GM19240 (cell line): ENCODE results near the gene RBM33.

Source experiments
- DNase-seq: peaks from one replicate; pipeline ENCODE4 v3.0.0; 2011; ENCODE audit warnings: low spot score; ENCODE audit not compliant: insufficient read length

The RBM33 gene

DNA sequence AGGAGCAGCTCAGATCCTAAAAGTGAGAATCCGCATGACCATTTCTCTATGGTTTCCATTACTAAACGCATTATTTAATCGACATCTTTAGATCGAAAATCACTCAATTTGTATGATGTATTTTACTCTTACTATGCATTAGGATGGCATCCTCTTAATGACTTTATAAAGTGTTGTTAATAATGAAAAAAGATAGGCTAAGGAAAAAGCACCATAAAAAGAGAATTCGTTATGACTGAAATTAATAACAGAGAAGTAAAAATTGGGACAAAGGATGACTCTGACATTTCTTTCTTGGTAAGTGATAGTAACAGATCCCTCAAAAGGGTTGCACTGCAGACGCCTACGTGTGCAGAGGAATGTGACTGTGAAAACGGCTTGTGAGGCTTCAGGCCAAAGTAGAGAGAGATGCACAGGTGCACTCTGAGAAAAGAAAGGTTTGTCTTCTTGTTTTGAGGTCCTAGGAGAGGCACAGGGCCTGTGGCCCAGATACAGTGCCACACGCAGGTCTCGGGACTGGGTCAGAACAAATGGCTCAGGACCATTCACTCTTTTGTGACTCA, 23.0 kb upstream of the RBM33 start:
- DNase-seq = no peak

DNA sequence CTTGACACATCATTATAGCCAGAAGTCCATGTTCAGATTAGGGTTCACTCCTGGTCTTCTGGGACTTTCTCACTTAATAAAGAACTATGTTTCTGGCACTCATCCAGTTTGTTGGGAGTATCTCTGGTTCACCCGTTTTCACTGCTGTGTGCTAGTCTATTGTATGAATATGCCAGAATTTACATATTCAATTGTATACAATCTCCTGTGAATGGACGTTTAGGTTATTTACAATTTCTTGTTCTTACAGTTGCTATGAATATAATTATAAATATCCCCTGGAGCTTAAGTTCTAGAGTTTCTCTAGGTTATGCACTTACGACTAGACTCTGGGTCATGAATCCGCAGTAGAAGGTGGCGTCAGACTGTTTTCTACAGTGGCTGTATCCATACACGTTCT, 20.0 kb upstream of the RBM33 start:
- no peak for DNase-seq

DNA sequence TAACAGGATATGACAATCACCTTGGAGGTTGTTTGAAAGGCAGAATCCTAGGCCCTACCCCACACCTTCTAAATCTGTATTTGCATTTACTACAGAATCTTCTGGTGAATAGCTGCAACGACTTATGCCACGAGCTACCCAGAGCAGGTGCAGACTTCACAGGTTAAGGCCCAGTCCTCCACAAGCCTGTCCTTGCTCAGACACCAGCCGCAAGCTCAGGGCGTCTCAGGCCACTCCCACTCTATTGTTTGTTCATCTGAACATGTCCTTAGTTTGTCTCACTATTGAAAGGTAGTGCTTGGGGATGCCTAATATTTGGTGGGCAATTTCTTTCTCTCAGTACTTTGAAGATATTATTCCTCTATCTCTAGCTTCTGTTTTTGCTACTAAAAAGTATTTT, 18.9 kb upstream of the RBM33 start:
- no peak for DNase-seq

DNA sequence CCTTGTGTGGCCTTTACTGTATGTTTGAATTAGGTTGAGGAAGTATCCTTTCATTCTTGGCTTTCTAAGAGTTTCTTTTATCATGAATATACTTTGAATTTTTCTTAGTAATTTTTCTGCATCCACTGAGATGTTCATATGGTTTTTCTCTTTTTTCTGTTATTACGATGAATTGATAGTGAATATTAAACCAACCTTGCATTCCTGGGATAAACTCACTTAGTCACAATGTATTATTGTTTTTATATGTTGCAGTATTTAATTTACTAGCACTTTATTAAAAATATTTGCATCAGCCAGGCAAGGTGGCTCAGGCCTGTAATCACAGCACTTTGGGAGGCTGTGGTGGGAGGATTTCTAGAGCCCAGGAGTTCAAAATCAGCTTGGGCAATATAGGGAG, 15.3 kb upstream of the RBM33 start:
- DNase-seq = no peak

DNA sequence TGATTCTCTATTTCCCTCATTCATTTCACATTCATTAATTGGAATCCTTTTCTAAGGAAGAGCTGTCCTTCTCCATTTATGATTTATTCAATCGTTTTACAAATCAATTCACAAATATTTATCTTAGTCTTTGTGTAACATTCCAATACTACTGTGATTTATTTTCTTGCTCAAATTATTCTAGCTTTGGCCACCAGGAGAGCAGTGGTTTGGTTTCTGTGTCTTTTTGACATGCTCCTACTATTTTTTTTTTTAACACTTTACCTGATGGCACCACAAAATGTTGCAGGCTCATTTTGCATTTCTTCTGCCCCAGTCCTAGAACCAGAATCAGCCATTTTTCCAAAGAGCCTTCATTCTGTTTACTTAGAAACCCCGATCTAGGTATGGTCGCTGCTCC, 13.3 kb upstream of the RBM33 start:
- DNase-seq = no peak

DNA sequence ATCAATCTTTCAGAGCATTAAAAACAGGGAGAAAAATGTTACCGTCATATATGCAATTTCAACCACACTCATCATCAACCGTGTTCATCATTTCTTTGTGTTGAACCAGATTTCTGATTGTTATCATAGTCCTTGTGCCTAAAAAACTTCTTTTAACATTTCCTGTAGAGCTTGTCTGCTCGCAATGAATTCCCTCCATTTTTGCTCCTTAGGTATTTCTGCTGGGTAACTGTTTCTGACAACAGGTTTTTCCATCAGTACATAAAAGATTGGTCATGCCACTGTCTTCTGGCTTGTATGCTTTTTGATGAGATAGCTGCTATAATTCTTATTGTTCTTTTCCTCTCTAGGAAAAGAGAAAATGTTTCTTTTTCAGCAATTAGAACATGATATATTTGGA, 8.6 kb upstream of the RBM33 start:
- DNase-seq = no peak

DNA sequence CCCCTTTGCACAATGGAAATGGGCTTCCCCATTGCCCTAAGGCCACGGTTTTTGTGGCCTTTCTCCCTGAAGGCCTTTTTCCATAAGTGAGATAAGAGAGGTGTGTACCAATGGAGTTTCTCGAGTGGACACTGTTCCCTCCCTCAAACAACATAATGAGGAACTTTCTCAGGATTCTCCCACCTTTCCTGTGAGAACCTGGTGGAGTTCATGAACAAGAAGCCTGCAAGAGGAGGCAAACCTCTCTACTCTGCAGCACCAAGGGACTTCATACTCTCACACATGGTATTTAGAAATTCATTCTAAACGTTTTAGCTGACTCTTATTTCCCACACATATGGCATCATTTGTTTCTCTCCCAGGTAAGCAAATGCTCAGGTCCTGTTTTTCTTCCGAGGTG, 7.3 kb upstream of the RBM33 start:
- no peak for DNase-seq

DNA sequence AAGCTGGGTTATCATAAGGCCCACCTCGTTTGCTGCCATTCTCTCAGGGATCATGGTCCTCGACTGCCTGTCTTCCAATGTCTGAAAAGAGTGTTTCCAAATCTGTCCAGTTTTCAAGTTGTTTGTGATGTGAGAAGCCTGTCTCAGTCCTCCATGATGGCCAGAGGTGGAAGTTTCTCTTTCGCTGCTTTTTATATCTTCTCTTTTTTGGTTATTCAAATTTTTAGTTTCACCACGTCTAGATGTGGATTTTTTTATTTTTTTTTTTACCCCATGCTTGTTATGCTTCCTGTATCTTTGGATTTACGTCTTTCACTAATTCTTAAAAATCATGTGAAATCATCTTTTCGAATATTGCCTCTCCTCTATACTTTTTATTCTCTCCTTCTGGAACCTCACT, 6.1 kb upstream of the RBM33 start:
- DNase-seq = no peak

DNA sequence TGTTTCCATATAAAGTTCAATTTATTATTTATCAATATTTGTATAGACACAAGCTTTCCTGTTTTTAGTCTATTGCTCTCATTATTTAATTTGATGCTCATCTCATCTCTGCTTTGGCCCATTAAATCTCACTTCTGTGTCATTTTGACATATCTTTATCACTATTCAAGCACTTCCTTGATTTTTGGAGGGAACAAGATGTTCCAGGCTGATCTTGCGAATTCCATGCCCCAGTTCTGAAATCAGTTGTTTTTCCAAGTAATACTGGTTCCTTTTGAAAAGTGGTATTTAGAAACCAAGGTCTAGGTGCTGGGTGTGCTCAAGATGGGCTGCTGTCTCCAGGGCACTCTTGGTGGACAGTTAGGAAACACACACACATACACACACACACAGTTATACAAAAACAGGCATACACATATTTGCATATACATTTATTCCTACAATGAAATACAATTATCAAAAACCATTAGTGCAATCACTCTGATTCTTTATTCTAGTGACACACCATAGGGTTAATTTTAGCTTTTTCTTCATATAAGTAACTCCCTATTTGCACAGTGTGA, 4.4 kb upstream of the RBM33 start:
- DNase-seq = no peak

DNA sequence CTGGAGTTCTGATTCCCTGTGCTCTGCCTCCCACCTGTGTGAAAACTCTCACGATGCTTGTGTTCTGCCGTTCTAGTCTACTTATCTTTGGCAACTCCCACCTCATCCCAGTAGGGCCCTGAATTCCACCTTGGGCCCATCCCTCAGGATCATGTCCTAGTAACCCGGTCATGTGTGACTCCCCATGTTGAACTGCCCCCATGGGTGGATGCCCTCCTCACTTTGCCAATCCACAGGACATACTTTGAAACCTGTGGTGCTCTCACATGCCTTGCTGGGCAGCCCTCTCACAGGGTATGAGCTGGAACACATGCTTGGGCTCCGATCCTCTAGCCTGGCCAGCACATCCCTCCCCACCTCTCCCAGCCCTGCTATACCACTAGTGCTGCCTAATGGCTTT, 3.8 kb upstream of the RBM33 start:
- no peak for DNase-seq

DNA sequence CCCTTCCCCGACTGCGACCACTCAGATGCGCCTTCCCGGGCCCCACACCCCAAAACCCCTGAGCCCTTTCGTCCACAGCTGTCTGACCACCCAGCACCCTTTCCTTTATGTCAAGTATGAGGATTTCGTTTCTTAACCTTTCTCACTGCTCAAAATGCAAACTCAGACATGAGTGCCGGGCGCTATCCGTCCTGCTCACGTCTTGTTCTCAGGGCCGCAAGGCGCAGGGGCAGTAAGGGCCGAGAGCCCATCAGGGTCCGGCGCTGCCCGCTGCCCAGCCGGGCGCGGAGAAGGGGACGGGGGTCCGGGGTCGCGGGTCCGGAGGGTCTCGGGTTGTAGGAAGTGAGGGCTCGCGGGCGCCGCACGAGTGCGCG, 670 bp upstream of the RBM33 start:
- DNase-seq = no peak

DNA sequence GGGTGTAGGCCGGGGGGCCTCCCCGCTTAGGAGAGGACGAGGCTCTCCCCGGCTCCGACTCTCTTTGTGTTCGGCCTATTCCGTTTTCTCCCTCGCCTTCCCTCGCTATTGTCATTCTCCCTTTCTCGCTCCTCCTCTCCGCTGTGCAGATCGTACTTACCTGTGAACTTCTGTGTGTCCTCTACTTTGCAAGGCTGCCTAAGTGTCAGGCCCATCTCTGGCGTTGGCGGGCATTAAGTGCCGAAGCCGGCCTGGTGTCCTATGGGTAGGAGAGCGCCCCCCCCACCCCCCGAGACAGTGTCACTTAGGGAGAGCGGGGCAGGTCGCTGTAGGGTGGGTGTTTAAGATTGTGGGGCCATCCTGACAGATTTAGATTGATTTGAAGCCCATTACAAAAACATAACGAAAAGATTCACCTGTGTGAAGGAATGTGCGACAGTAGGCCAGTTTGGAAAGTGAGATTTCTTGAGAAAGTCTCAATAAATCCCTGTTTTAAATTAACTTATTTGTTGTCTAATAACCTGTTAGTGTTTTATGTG, 579 bp downstream of the RBM33 start:
- DNase-seq = no peak

DNA sequence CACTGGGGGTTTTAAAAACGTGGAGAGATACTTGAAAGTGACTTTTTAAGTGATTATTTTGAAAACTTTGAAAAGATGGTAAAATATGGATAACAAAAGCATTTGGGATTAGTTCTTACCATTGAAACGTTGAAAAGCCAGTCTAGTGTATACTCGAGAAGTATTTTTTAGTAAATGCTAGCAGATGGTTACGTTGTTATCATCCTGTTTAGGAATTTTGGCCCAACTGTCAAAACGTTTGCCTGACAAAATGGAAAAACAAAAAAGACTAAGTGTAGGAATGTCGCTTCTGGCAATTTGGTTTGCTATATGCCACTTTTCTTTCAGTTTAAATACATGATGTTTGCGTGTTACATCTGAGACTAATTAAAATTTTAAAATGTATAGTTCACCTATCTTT, 1.2 kb downstream of the RBM33 start:
- no peak for DNase-seq

DNA sequence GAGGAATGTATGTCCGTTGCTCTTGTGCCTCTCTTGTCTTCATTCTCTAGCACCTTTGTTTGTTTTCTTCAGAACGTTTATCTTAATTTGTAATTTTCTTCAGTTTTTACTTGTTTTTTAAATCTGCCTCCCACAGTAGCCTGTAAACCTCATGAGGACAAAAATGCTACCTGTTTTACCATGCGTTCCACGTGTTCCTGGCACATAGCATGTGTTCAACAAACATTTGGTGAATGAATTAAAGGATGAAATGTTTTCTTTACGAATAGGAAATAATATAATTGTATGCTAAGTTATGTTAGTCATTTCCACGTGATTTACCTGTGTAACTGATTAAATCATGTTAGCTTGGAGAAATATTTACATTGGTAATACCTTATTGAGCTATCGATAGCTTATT, 2.2 kb downstream of the RBM33 start:
- DNase-seq = no peak

DNA sequence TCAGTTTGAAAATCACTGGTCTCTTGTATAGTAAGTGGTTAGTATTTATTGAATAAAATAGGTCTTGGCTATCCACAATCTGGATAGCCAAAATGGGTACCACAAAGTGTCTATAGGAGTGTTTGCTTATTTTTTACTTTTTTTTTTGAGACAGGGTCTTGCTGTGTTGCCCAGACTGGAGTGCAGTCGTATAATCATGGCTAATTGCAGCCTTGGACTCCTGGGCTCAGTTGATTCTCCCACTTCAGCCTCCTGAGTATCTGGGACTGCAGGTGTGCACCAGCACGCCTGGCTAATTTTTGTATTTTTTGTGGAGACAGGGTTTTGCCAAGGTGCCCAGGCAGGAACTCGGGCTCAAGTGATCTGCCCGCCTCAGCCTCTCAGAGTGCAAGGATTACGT, 2.8 kb downstream of the RBM33 start:
- no peak for DNase-seq

DNA sequence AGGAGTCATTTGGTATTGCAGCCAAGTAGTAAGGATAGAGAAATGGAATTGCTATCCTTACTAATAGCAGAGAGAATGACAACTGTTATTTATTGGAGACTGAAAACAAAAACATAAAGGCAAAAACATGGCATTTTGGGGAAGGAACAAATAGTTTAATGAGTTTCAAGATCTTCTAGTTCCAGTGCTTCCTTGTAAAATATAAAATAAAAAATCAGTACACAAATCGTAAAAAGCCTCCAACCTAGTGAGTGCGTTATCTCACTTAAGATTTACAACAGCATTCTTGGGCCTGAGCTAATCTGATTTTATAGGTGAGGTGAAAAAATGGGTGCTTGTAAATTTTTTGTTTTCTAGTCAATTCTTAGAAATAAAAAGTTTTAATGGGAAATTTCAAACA, 3.3 kb downstream of the RBM33 start:
- DNase-seq = no peak

DNA sequence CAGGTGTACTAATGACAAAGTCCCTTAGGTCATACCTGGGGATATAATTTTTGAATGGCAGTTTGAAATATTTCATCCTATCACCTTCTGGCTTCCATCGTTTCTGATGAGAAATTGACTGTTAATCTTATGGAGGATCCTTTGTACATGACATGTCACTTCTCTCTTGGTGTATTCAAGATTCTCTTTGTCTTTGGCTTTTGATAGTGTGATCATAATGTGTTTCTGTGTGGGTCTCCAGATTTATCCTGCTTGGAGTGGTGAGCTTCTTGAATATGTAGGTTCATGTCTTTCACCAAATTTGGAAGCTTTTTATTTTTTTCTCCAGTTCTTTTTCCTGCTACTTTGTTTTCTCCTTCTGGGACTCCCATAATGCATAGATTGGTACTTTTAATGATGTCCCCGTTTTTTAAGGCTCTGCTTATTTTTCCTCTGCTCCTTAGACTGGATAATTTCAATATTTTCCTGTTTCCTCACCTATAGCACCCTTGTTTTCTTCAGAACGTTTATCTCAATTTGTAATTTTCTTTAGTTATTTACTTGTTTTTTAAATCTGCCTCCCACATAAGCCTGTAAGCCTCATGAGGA, 4.4 kb downstream of the RBM33 start:
- no peak for DNase-seq

DNA sequence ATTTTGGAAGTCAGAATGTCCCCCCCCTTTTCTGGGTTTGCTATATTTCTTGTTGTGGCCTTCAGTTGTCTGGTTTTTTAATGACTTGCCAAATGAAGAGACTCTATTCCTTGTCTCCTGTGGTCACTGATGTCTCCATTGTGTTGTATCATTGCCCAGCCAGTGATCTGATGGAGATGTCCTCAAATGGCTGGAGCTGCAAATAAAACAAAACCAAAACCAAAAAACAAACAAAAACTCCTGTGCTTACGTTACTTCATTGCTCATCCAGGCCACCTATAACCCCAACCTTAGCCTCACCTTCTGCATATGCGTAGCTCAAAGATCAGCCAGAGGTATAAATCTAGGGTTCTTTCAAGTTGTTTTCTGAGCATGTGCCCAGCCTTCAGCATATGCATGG, 5.1 kb downstream of the RBM33 start:
- no peak for DNase-seq

DNA sequence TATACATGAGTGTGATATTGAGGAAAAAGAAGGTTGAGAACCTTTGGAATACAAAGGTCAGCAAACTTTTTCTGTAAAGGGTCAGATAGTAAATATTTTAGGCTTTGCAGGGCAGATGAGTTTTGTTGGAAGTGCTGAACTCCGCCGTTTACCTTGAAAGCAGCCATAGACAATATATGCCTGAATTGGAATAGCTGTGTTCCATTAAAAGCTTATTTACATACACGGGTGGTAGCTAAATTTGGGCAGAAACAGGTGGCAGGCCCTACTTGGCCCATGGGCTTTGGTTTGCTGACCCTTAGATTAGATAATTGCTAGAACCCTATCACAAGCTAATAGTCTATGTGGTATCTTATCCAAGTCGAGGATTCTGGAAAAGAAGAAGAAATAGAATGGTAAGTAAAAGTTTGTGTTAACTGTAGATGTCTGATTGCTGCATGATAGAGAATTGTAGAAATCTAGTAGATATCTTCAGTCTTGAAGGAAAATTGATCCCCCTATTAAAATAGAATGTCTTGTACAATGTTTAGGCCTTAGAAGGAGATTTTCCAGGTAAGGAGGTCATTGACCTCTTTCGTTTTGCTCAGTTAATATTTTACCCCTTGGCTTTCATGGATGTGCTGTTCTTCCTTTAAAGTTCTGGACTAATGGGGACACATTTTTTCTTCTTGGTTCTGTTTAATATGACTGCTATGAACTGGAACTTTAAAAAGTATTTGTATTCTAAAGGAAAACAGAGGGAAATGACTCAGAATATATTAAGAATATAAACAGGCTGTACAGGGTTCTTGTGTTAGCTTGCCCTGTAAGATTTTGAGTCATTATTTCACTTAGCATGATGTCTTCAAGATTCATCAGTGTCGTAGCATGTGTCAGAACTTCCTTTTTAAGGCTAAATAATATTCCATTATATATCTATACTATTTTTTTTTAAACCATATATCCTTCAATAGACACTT, 8.0 kb downstream of the RBM33 start:
- no peak for DNase-seq

DNA sequence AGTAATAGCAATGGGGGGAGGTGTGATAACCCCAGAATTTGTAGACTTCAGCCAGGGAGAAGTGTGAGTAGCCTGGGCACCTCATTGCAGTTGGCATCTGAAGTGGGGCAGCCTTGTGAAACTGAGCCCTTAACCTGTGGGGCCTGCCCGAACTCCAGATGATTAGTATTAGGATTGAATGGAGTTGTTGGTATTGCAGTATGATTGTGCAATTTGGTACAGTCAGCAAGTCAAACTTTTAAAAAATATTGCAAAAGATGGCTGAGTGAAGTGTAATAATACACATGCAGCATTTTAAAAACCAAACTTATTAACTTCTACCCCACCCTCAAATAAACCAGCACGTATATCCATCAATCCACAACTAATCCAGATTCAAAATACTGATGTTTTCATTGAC, 9.3 kb downstream of the RBM33 start:
- DNase-seq = no peak

DNA sequence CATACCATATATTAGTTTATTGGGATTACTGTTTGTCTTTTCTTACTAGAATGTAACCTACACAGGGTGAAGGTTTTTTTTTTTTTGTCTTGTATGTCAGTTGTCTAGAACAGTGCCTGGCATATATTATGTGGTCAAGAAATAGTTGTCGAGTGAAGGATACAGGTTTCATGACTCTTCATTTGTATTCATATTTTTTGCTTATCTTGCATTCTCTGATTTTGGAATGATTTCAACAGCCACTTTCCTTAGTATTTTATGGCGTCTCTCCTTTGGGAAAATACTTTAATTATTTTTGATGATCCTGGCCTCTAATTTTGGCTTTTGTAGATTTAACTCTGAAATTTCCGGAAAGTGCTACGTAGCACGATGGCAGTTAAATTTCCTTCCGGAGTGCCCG, 12.4 kb downstream of the RBM33 start:
- DNase-seq = no peak

DNA sequence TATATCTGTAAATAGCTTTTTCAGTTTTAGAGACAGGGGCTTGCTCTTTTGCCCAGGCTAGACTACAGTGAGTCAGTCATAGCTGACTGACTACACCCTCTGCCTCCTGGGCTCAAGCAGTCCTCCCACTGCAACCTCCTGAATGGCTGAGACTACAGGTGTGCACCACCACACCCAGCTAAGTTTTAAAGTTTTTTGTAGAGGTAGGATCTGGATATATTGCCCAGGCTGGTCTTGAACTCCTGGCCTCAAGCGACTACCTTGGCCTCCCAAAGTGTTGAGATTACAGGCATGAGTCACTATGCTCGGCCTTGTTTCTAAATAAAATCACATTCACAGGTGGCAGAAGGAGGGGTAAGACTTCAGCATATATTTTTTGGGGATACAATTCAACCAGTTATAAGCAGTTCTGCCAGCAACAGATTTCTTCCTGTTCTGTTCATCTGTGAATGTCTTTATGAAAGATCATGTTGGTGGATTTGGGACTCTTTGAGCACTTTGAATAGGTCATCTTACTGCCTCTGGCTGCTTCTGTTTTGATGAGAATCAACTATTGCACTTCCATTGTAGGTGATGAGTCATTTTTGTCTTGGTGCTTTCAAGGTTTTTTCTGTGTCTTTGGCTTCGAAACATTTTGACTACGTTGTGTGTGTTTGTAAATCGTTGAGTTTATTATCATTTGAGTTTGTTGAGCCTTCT, 15.7 kb downstream of the RBM33 start:
- DNase-seq = no peak
